PFSK-1 (cell line): ENCODE measurements around the gene TP53I11.

Experiments used
- FOXP2 ChIP-seq: optimal IDR thresholded peaks from 2 replicates; pipeline ENCODE3; 2011; ENCODE audit warnings: borderline replicate concordance, control low read depth, inconsistent platforms; ENCODE audit not compliant: insufficient read depth; ENCODE audit errors: extremely low read length, extremely low read depth
- POLR2AphosphoS5 ChIP-seq: IDR thresholded peaks from 2 replicates; pipeline ENCODE4 v1.6.1; 2012; ENCODE audit warnings: low read depth, mild to moderate bottlenecking, control low read depth, low read length, moderate library complexity
- SIN3A ChIP-seq: IDR thresholded peaks from 2 replicates; pipeline ENCODE4 v1.6.1; 2012; ENCODE audit warnings: mild to moderate bottlenecking, low read length, moderate library complexity, borderline replicate concordance; ENCODE audit not compliant: insufficient read depth
- TAF1 ChIP-seq: IDR thresholded peaks from 2 replicates; pipeline ENCODE4 v1.6.1; 2012; ENCODE audit warnings: low read length, control low read depth, borderline replicate concordance; ENCODE audit not compliant: insufficient read depth
- TF ChIP-seq, protein P1 (sequence below), 2 experiments: IDR thresholded peaks; 2 replicates each; pipeline versions ENCODE4 v1.6.1 to v1.8.0; 2011 to 2012; ENCODE audit warnings: low read depth in 2 of 2, low read length in 2 of 2, control low read depth in 1 of 2, inconsistent platforms in 1 of 2, mild to moderate bottlenecking in 1 of 2, moderate library complexity in 1 of 2; ENCODE audit not compliant: insufficient read depth in 1 of 2

DNA sequence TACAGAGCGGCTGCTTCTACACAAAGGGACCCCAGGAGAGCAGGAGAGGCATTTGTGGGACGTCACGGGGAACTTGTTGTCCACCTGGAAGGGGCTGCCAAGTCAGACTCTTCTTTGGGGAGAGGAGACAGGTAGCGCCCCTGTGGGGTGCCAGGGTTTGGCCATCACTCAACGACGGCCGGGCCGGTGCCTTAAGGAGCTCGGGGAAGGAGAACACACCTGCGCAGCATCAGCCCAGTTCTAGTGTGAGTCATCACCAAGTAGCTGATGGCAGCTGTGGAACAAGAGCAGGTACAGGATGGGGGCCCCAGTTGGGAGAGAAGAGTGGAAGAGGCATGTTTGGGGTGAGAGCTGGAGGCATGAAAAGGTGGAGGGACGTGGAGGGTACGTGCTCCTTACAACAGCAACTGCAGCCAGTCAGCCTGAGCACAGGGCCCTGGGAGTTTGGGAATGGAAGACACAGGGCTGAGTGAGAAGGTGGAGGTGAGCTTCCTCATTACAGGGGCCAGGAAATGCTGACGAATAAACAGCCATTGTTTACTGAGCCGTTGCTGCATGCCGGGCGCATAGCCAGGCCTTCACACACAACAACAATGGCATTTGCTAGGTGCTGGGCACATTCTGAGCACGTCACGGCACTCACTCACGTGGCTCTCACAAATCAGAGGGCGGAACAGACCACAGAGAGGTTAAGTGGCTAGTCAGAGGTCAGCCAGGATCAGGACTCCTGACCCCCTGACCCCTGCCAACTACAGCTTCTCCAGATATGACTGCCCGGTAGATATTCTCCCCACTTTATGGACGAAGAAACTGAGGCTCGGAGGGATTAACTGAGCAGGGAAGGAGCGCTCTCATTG is 29.1 kb upstream of the TP53I11 start:
- TF ChIP-seq POLR2AphosphoS5 (no peak), TAF1 (no peak), FOXP2 (no peak), SIN3A (no peak)
- TF ChIP-seq, protein P1, sequence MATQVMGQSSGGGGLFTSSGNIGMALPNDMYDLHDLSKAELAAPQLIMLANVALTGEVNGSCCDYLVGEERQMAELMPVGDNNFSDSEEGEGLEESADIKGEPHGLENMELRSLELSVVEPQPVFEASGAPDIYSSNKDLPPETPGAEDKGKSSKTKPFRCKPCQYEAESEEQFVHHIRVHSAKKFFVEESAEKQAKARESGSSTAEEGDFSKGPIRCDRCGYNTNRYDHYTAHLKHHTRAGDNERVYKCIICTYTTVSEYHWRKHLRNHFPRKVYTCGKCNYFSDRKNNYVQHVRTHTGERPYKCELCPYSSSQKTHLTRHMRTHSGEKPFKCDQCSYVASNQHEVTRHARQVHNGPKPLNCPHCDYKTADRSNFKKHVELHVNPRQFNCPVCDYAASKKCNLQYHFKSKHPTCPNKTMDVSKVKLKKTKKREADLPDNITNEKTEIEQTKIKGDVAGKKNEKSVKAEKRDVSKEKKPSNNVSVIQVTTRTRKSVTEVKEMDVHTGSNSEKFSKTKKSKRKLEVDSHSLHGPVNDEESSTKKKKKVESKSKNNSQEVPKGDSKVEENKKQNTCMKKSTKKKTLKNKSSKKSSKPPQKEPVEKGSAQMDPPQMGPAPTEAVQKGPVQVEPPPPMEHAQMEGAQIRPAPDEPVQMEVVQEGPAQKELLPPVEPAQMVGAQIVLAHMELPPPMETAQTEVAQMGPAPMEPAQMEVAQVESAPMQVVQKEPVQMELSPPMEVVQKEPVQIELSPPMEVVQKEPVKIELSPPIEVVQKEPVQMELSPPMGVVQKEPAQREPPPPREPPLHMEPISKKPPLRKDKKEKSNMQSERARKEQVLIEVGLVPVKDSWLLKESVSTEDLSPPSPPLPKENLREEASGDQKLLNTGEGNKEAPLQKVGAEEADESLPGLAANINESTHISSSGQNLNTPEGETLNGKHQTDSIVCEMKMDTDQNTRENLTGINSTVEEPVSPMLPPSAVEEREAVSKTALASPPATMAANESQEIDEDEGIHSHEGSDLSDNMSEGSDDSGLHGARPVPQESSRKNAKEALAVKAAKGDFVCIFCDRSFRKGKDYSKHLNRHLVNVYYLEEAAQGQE (IDR thresholded peaks at IDR 0.05; ENCODE audit: insufficient read depth in 1 of 2, low read depth in 2 of 2, low read length in 2 of 2) = no peak
